CD8-positive, alpha-beta memory T cell (primary cell): ENCODE results near the gene KLHL29. TPM values are rescaled to one million over a fixed set of nuclear protein-coding genes. Genes with fewer than 3 reads are reported as not detected.

Experiments used
- CTCF ChIA-PET: fragments of 350-600 bp; sonication (Branson Sonifier 250); formaldehyde crosslinking; loops from one replicate; lab custom pipeline; 2021; ENCODE audit warnings: antibody characterized with exemption; lab: Charles Lee
- POLR2A ChIA-PET: fragments of 350-600 bp; sonication (Branson Sonifier 250); formaldehyde crosslinking; loops from one replicate; lab custom pipeline; 2021; ENCODE audit warnings: antibody characterized with exemption; lab: Charles Lee
- DNase-seq, 5 donors: peaks; one replicate each; pipeline versions ENCODE4 v3.0.0 to v3.0.0-alpha.2; 2020 to 2022; ENCODE audit warnings: mixed read lengths in 1 of 5
- H3K27ac ChIP-seq: one replicate; pipeline ENCODE4 v1.7.0; 2013; ENCODE audit warnings: low read depth, mild to moderate bottlenecking, low read length, moderate library complexity
- H3K27me3 ChIP-seq: 2 replicates; pipeline ENCODE4 v1.7.0; 2013; ENCODE audit warnings: low read length, mild to moderate bottlenecking; ENCODE audit not compliant: insufficient read depth, poor library complexity, severe bottlenecking
- H3K36me3 ChIP-seq: 2 replicates; pipeline ENCODE4 v1.7.0; 2013; ENCODE audit warnings: mild to moderate bottlenecking, low read length, moderate library complexity; ENCODE audit not compliant: insufficient read depth
- H3K4me1 ChIP-seq: 2 replicates; pipeline ENCODE4 v1.7.0; 2013; ENCODE audit warnings: mild to moderate bottlenecking, low read length, moderate library complexity; ENCODE audit not compliant: insufficient read depth
- H3K4me3 ChIP-seq: 2 replicates; pipeline ENCODE4 v1.7.0; 2013; ENCODE audit warnings: mild to moderate bottlenecking, low read length
- H3K9me3 ChIP-seq: 2 replicates; pipeline ENCODE4 v1.7.0; 2013; ENCODE audit warnings: mild to moderate bottlenecking, low read length
- H3K27ac Mint-ChIP-seq, 8 donors: one replicate each; pipeline ENCODE4 v1.8.0; 2020 to 2021; ENCODE audit warnings: mixed read lengths in 8 of 8, mild to moderate bottlenecking in 6 of 8, inconsistent platforms in 3 of 8, moderate library complexity in 3 of 8
- H3K27me3 Mint-ChIP-seq, 2 donors: one replicate each; pipeline ENCODE4 v1.8.0; 2020 to 2021; ENCODE audit warnings: mixed read lengths in 2 of 2, mild to moderate bottlenecking in 1 of 2, moderate library complexity in 1 of 2
- H3K36me3 Mint-ChIP-seq, 3 donors: one replicate each; pipeline ENCODE4 v1.8.0; 2020 to 2021; ENCODE audit warnings: mixed read lengths in 3 of 3, inconsistent platforms in 1 of 3, mild to moderate bottlenecking in 1 of 3
- H3K4me1 Mint-ChIP-seq, 3 donors: one replicate each; pipeline ENCODE4 v1.8.0; 2020 to 2021; ENCODE audit warnings: mixed read lengths in 3 of 3, inconsistent platforms in 1 of 3, mild to moderate bottlenecking in 1 of 3
- H3K4me3 Mint-ChIP-seq, 7 donors: one replicate each; pipeline ENCODE4 v1.8.0; 2020 to 2021; ENCODE audit warnings: mixed read lengths in 7 of 7, mild to moderate bottlenecking in 6 of 7, moderate library complexity in 4 of 7, inconsistent platforms in 2 of 7
- H3K9me3 Mint-ChIP-seq, 5 donors: one replicate each; pipeline ENCODE4 v1.8.0; 2020 to 2022; ENCODE audit warnings: mixed read lengths in 5 of 5, mild to moderate bottlenecking in 3 of 5, moderate library complexity in 2 of 5, inconsistent platforms in 1 of 5
- polyA plus RNA-seq: library from polyadenylated mRNA; unstranded; fragments of 300-500 nt; fragmentation: Illumina TruSeq; gene quantifications from one replicate; pipeline ENCODE4 v1.2.3, GENCODE V29; 2021
- total RNA-seq, 2 experiments: library from RNA; stranded (reverse); gene quantifications; one replicate each; pipeline ENCODE4 v1.2.3, GENCODE V29; 2021

KLHL29 gene
- total and polyA plus RNA-seq, 3 experiments from 2014 or later = 0.11 to 0.21 (median 0.13) TPM

DNA sequence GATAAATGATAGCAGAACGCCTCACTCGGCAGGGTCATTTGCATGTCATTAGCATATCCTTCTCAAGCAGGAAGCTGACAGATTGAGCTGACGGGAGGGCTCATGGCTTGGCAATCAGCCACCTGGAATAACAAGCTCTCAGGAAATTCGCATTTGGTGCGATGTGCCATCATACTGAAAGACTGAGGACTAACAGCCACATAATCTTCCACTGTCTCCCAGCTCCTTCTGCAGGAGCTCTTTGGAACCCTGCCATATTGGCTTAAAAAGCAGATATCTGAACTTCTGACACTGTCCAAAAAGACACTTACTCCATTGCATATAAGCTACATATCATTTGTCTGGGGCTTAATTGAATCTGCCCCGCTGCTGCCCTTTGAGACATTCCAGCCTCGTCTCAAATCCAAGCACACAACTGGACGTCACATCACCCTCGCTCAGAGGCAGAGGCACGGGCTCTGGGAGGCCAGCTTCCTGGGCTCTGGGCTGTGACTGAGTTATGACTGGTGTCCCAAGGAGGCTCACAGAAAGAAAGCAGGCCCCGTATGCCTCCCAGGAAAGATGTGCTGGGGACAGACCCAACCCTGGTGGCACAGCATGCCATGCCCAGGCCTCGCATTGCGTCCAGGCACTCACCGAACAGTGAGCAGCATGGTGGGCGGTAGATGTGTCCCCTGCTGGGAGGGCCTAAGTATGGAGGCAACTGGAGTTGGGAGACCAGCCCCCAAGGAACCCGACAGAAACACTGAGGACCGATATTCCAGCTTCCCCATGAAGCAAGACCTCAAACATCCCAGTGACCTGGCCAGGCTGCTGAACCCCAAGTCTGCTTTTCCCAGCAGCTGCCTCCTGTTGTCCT lies 314.0 kb downstream of the KLHL29 start:
- no peak overlapping the region for H3K27ac ChIP-seq
- H3K4me3 ChIP-seq = no peak overlapping the region
- no peaks in the 10 kb centered on the region for H3K9me3 Mint-ChIP-seq
- no peaks in the 10 kb centered on the region for H3K4me1 Mint-ChIP-seq
- H3K4me1 ChIP-seq = no peaks in the 10 kb centered on the region
- no peak for DNase-seq
- no peaks in the 10 kb centered on the region for H3K9me3 ChIP-seq
- no peaks in the 10 kb centered on the region for H3K36me3 ChIP-seq
- peaks cover 3 to 17% (median 3%) of the 10 kb centered on the region in 3 donors for H3K36me3 Mint-ChIP-seq
- no peak overlapping the region for H3K4me3 Mint-ChIP-seq
- CTCF ChIA-PET = no interaction called here
- no peaks in the 10 kb centered on the region for H3K27me3 ChIP-seq
- H3K27ac Mint-ChIP-seq = no peak overlapping the region
- no peaks in the 10 kb centered on the region for H3K27me3 Mint-ChIP-seq
- POLR2A ChIA-PET = no interaction called here

- no peaks in the 10 kb centered on the region for H3K27me3 Mint-ChIP-seq
- no peak for DNase-seq
- H3K4me3 Mint-ChIP-seq = no peak overlapping the region
- no peaks in the 10 kb centered on the region for H3K9me3 Mint-ChIP-seq
- H3K36me3 Mint-ChIP-seq = peaks cover 3 to 17% (median 3%) of the 10 kb centered on the region in 3 donors
- no peak overlapping the region for H3K27ac Mint-ChIP-seq
- no peak overlapping the region for H3K27ac ChIP-seq
- H3K36me3 ChIP-seq = no peaks in the 10 kb centered on the region
- no peaks in the 10 kb centered on the region for H3K9me3 ChIP-seq
- H3K27me3 ChIP-seq = no peaks in the 10 kb centered on the region
- H3K4me1 ChIP-seq = no peaks in the 10 kb centered on the region
- POLR2A ChIA-PET = no interaction called here
- H3K4me1 Mint-ChIP-seq = no peaks in the 10 kb centered on the region
- CTCF ChIA-PET = no interaction called here
- no peak overlapping the region for H3K4me3 ChIP-seq
Observed at GRCh38 chr2:23699580-23699925, 314.6 kb downstream of the KLHL29 start.

GRCh38 chr2:23700627-23701026 lies 315.6 kb downstream of the KLHL29 start:
- H3K4me3 ChIP-seq = no peak overlapping the region
- H3K9me3 Mint-ChIP-seq = no peaks in the 10 kb centered on the region
- H3K27me3 Mint-ChIP-seq = no peaks in the 10 kb centered on the region
- H3K4me3 Mint-ChIP-seq = no peak overlapping the region
- POLR2A ChIA-PET = no interaction called here
- H3K4me1 Mint-ChIP-seq = no peaks in the 10 kb centered on the region
- no peaks in the 10 kb centered on the region for H3K9me3 ChIP-seq
- H3K36me3 Mint-ChIP-seq = peaks cover 3 to 20% (median 7%) of the 10 kb centered on the region in 3 donors
- no peaks in the 10 kb centered on the region for H3K27me3 ChIP-seq
- CTCF ChIA-PET = no interaction called here
- no peak overlapping the region for H3K27ac Mint-ChIP-seq
- H3K36me3 ChIP-seq = no peaks in the 10 kb centered on the region
- H3K4me1 ChIP-seq = no peaks in the 10 kb centered on the region
- no peak for DNase-seq
- no peak overlapping the region for H3K27ac ChIP-seq

DNA sequence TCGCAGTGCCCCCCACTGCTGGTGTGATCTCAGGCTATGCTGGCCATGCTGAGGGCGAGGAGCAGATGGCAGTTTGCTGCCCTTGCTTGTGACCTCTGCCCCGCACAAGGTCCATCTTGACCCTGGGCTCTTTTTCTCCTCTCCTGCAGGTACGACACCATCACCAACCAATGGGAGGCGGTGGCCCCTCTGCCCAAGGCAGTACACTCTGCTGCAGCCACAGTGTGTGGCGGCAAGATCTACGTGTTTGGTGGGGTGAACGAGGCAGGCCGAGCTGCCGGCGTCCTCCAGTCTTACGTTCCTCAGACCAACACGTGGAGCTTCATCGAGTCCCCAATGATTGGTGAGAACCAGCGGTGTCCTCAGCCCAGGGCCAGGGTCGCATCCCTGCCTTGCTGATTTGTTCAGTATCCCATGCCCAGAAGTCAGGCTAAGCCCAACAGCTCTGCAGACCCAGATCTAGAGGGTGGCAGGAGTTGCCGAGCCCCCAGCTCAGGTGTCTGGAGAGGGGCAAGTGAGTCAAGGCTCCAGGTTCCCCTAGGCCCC lies 318.1 kb downstream of the KLHL29 start:
- Histone ChIP-seq H3K4me1 (no peaks in the 10 kb centered on the region), H3K27me3 (no peaks in the 10 kb centered on the region), H3K4me3 (no peak overlapping the region), H3K9me3 (no peaks in the 10 kb centered on the region), H3K27ac (no peak overlapping the region), H3K36me3 (no peaks in the 10 kb centered on the region)
- CTCF ChIA-PET = no interaction called here
- H3K4me1 Mint-ChIP-seq = no peaks in the 10 kb centered on the region
- POLR2A ChIA-PET = no interaction called here
- no peak for DNase-seq
- no peaks in the 10 kb centered on the region for H3K27me3 Mint-ChIP-seq
- H3K27ac Mint-ChIP-seq = no peak overlapping the region
- H3K36me3 Mint-ChIP-seq = peaks cover 17 to 39% (median 20%) of the 10 kb centered on the region in 3 donors
- H3K4me3 Mint-ChIP-seq = no peak overlapping the region
- no peaks in the 10 kb centered on the region for H3K9me3 Mint-ChIP-seq

DNA sequence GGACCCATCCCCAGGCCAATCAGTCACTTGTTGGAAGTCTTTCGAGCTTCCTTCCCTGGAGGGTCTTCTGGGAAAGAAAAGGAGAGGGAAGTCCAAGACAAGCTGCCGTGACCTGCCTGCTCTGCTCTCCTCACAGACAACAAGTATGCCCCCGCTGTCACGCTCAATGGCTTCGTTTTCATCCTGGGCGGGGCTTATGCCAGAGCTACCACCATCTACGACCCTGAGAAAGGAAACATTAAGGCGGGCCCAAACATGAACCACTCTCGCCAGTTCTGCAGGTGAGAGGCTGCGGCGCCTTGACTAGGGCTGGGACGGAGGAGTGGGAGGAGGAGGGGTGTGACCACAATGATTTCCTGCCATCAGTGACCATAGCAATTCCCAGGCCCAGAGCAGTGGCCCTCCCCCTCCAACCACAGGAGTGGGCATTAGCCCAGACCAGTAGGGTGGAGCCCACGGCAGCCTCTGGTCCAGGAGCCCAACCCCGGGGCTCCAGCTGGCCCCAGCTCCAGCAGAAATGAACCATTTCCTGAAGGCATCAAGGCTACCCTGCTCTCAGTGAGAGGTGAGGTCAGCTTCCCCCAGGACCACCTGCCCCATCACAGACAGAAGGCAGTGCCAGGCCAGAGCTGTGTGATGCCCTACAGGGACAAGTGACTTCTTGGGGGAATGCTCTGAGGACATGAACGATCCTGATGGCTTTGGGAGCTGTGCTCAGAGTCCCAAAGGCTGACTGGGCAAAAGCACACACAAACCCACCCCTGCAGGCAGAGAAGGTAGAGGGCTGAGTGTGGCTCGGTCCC lies 318.8 kb downstream of the KLHL29 start:
- H3K4me3 Mint-ChIP-seq = no peak overlapping the region
- H3K27ac ChIP-seq = no peak overlapping the region
- CTCF ChIA-PET = no interaction called here
- H3K4me1 ChIP-seq = no peaks in the 10 kb centered on the region
- no peaks in the 10 kb centered on the region for H3K27me3 ChIP-seq
- POLR2A ChIA-PET = no interaction called here
- DNase-seq = no peak
- peaks cover 17 to 45% (median 24%) of the 10 kb centered on the region in 3 donors for H3K36me3 Mint-ChIP-seq
- H3K9me3 ChIP-seq = no peaks in the 10 kb centered on the region
- H3K36me3 ChIP-seq = no peaks in the 10 kb centered on the region
- H3K4me1 Mint-ChIP-seq = no peaks in the 10 kb centered on the region
- peak overlapping the region in 1 of 8 donors; percentile 63 for H3K27ac Mint-ChIP-seq
- H3K27me3 Mint-ChIP-seq = no peaks in the 10 kb centered on the region
- H3K4me3 ChIP-seq = no peak overlapping the region
- H3K9me3 Mint-ChIP-seq = no peaks in the 10 kb centered on the region

DNA sequence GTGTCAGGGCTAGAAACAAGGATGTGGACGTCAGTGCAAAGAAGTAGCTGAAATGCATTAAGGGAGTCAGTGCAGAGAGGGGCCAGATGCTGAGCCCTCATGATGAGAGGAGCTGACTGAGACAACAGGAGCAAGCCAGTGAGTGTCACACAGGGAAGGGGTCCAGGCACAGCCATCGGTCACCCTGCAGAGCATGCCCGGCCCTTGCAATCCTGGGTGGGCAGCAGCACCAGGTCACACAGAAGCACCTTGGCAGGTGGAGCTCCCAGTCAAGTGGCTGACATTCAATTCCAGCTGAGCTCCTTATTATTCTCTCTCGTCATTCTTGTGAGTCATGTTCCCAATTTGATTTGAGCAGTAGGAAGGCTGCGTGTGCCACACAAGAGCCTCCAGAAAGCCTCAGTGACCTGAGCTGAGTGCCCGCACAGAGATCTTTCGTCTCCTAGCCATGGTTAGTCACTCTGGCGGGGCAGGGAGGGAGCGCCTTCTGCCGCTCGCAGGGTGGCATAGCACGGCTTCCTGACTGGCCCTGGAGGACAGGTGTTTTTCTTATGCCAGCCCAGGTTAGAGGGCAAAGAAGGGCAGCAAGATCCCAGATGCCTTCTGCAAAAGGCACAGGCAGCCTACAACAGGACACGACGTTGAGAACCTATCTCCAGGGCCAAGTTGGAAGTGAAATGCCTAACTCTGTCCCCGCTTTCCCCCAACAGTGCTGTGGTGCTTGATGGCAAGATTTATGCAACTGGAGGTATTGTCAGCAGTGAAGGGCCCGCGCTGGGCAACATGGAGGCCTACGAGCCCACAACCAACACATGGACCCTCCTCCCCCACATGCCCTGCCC lies 321.0 kb downstream of the KLHL29 start:
- DNase-seq = no peak
- Mint-ChIP-seq H3K27me3 (no peaks in the 10 kb centered on the region), H3K4me1 (no peaks in the 10 kb centered on the region), H3K36me3 (peaks cover 22 to 55% (median 26%) of the 10 kb centered on the region in 3 donors), H3K4me3 (no peak overlapping the region), H3K27ac (peak overlapping the region in 2 of 8 donors; percentile 12 to 87), H3K9me3 (no peaks in the 10 kb centered on the region)
- Histone ChIP-seq H3K4me1 (no peaks in the 10 kb centered on the region), H3K9me3 (no peaks in the 10 kb centered on the region), H3K4me3 (no peak overlapping the region), H3K36me3 (no peaks in the 10 kb centered on the region), H3K27me3 (no peaks in the 10 kb centered on the region), H3K27ac (no peak overlapping the region)
- POLR2A ChIA-PET = no interaction called here
- CTCF ChIA-PET = no interaction called here

- H3K9me3 ChIP-seq = no peaks in the 10 kb centered on the region
- H3K4me3 ChIP-seq = no peak overlapping the region
- H3K27me3 Mint-ChIP-seq = no peaks in the 10 kb centered on the region
- ChIA-PET POLR2A (no interaction called here), CTCF (no interaction called here)
- DNase-seq = no peak
- no peaks in the 10 kb centered on the region for H3K4me1 Mint-ChIP-seq
- H3K36me3 ChIP-seq = no peaks in the 10 kb centered on the region
- no peaks in the 10 kb centered on the region for H3K9me3 Mint-ChIP-seq
- H3K27ac Mint-ChIP-seq = no peak overlapping the region
- no peak overlapping the region for H3K27ac ChIP-seq
- no peaks in the 10 kb centered on the region for H3K4me1 ChIP-seq
- peaks cover 22 to 53% (median 24%) of the 10 kb centered on the region in 3 donors for H3K36me3 Mint-ChIP-seq
- no peak overlapping the region for H3K4me3 Mint-ChIP-seq
- no peaks in the 10 kb centered on the region for H3K27me3 ChIP-seq
Observed at GRCh38 chr2:23706613-23707078, 321.7 kb downstream of the KLHL29 start.
